Stimulated activated CD8-positive, alpha-beta memory T cell treated with anti-CD3 and anti-CD28 coated beads, Interleukin-15, amount 100 ng/mL, for 4 hours (primary cell): ENCODE data around the gene HTRA3.

Experiments used
- DNase-seq, 2 donors: peaks; one replicate each; pipeline ENCODE4 v3.0.0-alpha.2; 2020; ENCODE audit warnings: low read depth in 2 of 2

Gene HTRA3

GRCh38 chr4:8269535-8270417, at the start of gene HTRA3:
TSS of gene HTRA3 (plus strand) at chr4:8269754. CDS start at chr4:8269969, 215 bp downstream.
- no peak for DNase-seq

GRCh38 chr4:8220661-8221450, 48.7 kb upstream of the HTRA3 start:
- no peak for DNase-seq

- DNase-seq: no peak
Measured at GRCh38 chr4:8221476-8221875, 48.1 kb upstream of the HTRA3 start.

- no peak for DNase-seq
Measured at GRCh38 chr4:8221985-8222384, 47.6 kb upstream of the HTRA3 start.

GRCh38 chr4:8222609-8223388, 46.8 kb upstream of the HTRA3 start:
- no peak for DNase-seq

- no peak for DNase-seq
Measured at GRCh38 chr4:8224267-8224974, 45.1 kb upstream of the HTRA3 start.

- DNase-seq: no peak
Measured at GRCh38 chr4:8224975-8225625, 44.5 kb upstream of the HTRA3 start.

- DNase-seq: no peak
Measured at GRCh38 chr4:8225706-8226443, 43.7 kb upstream of the HTRA3 start.

- no peak for DNase-seq
Measured at GRCh38 chr4:8227201-8227770, 42.3 kb upstream of the HTRA3 start.

- no peak for DNase-seq
Measured at GRCh38 chr4:8227771-8228318, 41.7 kb upstream of the HTRA3 start.

- peak; percentile 53 to 77 for DNase-seq
Measured at GRCh38 chr4:8228319-8229250, 41.0 kb upstream of the HTRA3 start.

- DNase-seq: peak in 1 of 2 donors; percentile 32
Measured at GRCh38 chr4:8229331-8229975, 40.1 kb upstream of the HTRA3 start.

GRCh38 chr4:8230033-8230432, 39.5 kb upstream of the HTRA3 start:
- no peak for DNase-seq

GRCh38 chr4:8230891-8231290, 38.7 kb upstream of the HTRA3 start:
- no peak for DNase-seq

- no peak for DNase-seq
Measured at GRCh38 chr4:8231551-8232049, 38.0 kb upstream of the HTRA3 start.

GRCh38 chr4:8232748-8233147, 36.8 kb upstream of the HTRA3 start:
- DNase-seq: no peak

GRCh38 chr4:8233672-8234484, 35.7 kb upstream of the HTRA3 start:
- DNase-seq: no peak
